Stimulated activated CD8-positive, alpha-beta memory T cell treated with anti-CD3 and anti-CD28 coated beads, Interleukin-4, amount 100 ng/mL, for 4 hours (primary cell): ENCODE results near the gene VGLL2.
"Not testable (repeated sequence)": the region's sequence is repeated elsewhere in the genome, so short reads cannot be mapped to it uniquely, and the experiment has no call there.

Experiments used
- DNase-seq, 2 donors: peaks; one replicate each; pipeline ENCODE4 v3.0.0-alpha.2; 2020; ENCODE audit warnings: low read depth in 2 of 2, low spot score in 1 of 2

VGLL2 gene

GRCh38 chr6:117265410-117266256, at the start of gene VGLL2:
Gene VGLL2, plus strand, starts transcription at chr6:117265558. Its CDS starts 206 bp downstream, at chr6:117265764.
- no peak for DNase-seq

GRCh38 chr6:117222861-117223260, 42.5 kb upstream of the VGLL2 start:
- no peak for DNase-seq

GRCh38 chr6:117226778-117227177, 38.6 kb upstream of the VGLL2 start:
- no peak for DNase-seq

- no peak for DNase-seq
Observed at GRCh38 chr6:117227245-117227962, 38.0 kb upstream of the VGLL2 start.

GRCh38 chr6:117228202-117228601, 37.2 kb upstream of the VGLL2 start:
- no peak for DNase-seq

- no peak for DNase-seq
Observed at GRCh38 chr6:117229870-117230269, 35.5 kb upstream of the VGLL2 start.

- DNase-seq = no peak
Observed at GRCh38 chr6:117231466-117231865, 33.9 kb upstream of the VGLL2 start.

GRCh38 chr6:117232196-117232595, 33.2 kb upstream of the VGLL2 start:
- DNase-seq = no peak

GRCh38 chr6:117233145-117233544, 32.2 kb upstream of the VGLL2 start:
- DNase-seq = no peak

GRCh38 chr6:117237561-117237960, 27.8 kb upstream of the VGLL2 start:
- no peak for DNase-seq

- DNase-seq = not testable (repeated sequence)
Observed at GRCh38 chr6:117244571-117244970, 20.8 kb upstream of the VGLL2 start.

GRCh38 chr6:117244979-117245378, 20.4 kb upstream of the VGLL2 start:
- DNase-seq = not testable (repeated sequence)

- no peak for DNase-seq
Observed at GRCh38 chr6:117253785-117254184, 11.6 kb upstream of the VGLL2 start.

GRCh38 chr6:117262799-117263198, 2.6 kb upstream of the VGLL2 start:
- DNase-seq = no peak

GRCh38 chr6:117263353-117263927, 1.9 kb upstream of the VGLL2 start:
- no peak for DNase-seq

- DNase-seq = no peak
Observed at GRCh38 chr6:117264369-117264691, 1.0 kb upstream of the VGLL2 start.

GRCh38 chr6:117264692-117265409, 507 bp upstream of the VGLL2 start:
- no peak for DNase-seq

- DNase-seq = no peak
Observed at GRCh38 chr6:117266257-117267053, 1.1 kb downstream of the VGLL2 start.

GRCh38 chr6:117267054-117267347, 1.6 kb downstream of the VGLL2 start:
- no peak for DNase-seq

GRCh38 chr6:117267766-117268534, 2.6 kb downstream of the VGLL2 start:
- DNase-seq = no peak
